Measurements from ENCODE around the gene FOXP1.

- TF ChIP-seq FOXA1 (IDR thresholded peaks at IDR 0.05): no peak
- TF ChIP-seq SP1 (IDR thresholded peaks at IDR 0.05): no peak
- no peak for TF ChIP-seq HDGF (IDR thresholded peaks at IDR 0.05; ENCODE audit: borderline replicate concordance)
- TF ChIP-seq SUZ12 (IDR thresholded peaks at IDR 0.05): no peak
- no peak for TF ChIP-seq FOXM1 (IDR thresholded peaks at IDR 0.05; ENCODE audit: borderline replicate concordance)
- no peak for TF ChIP-seq L3MBTL2 (conservative IDR thresholded peaks at IDR 0.05)
- no peak for TF ChIP-seq ZNF384 (IDR thresholded peaks at IDR 0.05)
- no peak for TF ChIP-seq PKNOX1 (IDR thresholded peaks at IDR 0.05)
- TF ChIP-seq FOXK2 (IDR thresholded peaks at IDR 0.05): no peak
- no peak for TF ChIP-seq NFRKB (IDR thresholded peaks at IDR 0.05)
- TF ChIP-seq BHLHE40 (IDR thresholded peaks at IDR 0.05; ENCODE audit: borderline replicate concordance): no peak
- TF ChIP-seq LEF1 (IDR thresholded peaks at IDR 0.05; ENCODE audit: borderline replicate concordance): no peak
- no peak for TF ChIP-seq ELF4 (IDR thresholded peaks at IDR 0.05)
Observed at GRCh38 chr3:71447803-71448202, 135.7 kb downstream of the FOXP1 start.

All from HEK293T (cell line).